Stimulated activated CD8-positive, alpha-beta memory T cell treated with anti-CD3 and anti-CD28 coated beads, Interleukin-12 subunit alpha, Interleukin-12 subunit beta, amount 100 ng/mL, for 24 hours (primary cell): Measurements from ENCODE around the gene MRC1.

Source experiments
- DNase-seq: peaks from one replicate; pipeline ENCODE4 v3.0.0-alpha.2; 2020; ENCODE audit errors: extremely low read depth

Gene MRC1

GRCh38 chr10:17808971-17809841, at the start of gene MRC1:
MRC1 (plus strand) TSS chr10:17809348; CDS start chr10:17809466, 118 bp downstream.
- DNase-seq, result no peak

GRCh38 chr10:17764142-17764541, 45.0 kb upstream of the MRC1 start:
- no peak for DNase-seq

DNA sequence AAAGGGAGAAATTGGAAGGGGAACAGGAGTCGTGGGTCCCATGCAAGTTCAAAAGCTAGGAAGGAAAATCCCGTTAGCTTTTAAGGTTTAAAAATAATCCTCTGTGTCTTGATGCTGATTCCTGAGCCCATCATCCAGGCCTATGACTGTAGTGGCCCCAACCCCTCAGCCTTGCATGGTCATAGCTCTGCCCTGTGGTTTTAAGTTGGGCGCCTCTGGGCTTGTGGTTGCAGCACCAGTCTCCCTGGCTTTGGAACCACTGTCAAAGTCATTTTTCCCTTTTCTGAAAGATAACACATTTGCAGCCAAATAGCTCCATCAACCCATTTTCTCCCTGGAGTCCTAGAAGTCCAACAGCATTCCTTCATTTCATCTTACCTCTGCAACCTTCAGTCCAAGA, 43.5 kb upstream of the MRC1 start:
- no peak for DNase-seq

DNA sequence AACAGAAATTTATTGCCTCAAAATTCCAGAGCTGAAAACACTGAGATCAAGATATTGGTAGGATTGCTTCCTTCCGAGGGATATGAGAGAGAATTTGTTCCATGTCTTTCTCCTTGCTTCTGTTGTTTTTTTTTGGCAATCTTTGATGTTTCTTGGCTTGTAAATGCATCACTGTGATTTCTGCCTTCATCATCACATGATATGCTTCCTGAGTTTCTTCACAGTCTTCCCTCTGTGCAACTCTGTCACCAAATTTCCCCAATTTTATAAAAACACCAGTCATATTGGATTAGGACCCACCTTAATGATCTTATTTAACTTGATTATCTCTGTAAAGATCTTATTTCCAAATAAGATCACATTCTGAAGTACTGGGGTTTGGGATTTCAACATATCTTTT, 42.4 kb upstream of the MRC1 start:
- DNase-seq, result no peak

DNA sequence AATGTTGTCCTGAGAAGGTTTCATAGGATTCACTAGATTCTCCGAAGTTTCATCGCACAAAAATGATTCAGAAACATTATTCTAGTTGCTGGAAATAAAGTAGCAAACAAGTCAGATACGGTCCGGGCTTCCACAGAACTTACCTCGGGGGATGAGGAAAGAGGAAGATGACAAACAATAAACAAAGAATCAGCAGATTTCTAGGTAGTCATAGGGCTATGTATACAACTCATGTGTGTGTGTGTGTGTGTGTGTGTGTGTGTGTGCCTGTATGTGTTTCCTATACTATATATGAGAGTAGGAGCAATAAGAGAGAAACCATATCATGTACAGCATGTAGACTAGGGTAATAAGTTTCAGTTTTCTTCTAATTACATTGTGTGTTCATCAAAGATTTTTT, 40.7 kb upstream of the MRC1 start:
- no peak for DNase-seq

- no peak for DNase-seq
These were observed 40.2 kb upstream of the MRC1 start for GRCh38 chr10:17768957-17769356.

GRCh38 chr10:17771017-17771416, 38.1 kb upstream of the MRC1 start:
- DNase-seq, result no peak

DNA sequence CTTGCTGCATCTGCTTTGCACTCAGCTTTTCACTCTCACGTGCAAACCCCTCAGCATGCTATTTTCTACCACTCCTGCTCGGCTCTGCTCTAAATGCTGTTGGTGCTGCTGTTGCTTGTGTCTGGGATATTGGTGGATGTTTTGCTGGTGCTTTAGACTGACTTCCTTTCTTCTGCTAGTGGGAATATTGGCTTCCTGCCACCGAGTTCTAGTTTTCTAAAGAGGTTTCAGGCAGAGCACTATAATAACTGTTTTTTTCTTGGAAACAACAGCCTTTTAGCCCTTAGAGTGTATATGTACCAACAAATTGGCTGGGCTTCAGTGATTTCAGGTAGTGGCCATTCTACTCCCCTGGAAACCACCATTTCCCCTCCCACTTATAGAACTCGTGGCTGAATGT, 29.4 kb upstream of the MRC1 start:
- no peak for DNase-seq

DNA sequence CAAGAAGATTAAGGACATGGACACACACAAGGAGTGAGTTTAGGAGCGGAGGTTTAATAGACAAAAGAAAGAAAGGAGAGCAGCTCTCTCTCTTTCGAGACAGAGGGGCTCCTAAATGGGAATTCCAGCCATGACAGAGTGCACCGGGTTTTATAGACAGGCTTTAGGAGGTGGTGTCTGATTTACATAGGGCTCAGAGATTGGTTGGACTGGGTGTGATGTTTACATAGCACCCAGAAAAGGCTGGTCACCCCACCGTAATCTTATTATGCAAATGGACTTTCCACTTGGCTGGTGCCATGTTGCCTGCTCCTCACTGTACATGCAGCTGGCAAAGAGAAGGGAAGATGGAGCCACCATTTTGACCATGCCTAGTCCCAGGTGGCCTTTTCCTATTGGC, 28.4 kb upstream of the MRC1 start:
- no peak for DNase-seq

DNA sequence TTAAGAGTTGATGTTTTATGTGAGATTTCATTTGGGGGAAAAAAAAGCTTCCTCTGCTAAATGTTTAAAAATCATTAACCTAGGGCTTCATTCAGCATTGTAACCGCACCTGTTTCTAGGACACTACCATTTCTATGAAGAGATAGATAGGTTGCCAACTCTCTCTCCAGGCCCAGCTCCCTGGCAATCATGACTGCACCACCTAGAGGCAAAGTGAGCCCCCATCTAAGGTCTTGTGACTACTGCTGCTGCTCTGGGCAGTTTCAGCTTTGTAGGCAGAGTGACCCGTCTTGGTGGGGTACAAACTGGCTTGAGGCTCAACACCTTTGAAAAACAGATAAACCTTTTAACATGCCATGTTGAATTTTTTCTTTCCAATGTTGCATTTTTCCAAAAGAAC, 27.3 kb upstream of the MRC1 start:
- no peak for DNase-seq

GRCh38 chr10:17782921-17783665, 26.1 kb upstream of the MRC1 start:
- DNase-seq, result no peak

DNA sequence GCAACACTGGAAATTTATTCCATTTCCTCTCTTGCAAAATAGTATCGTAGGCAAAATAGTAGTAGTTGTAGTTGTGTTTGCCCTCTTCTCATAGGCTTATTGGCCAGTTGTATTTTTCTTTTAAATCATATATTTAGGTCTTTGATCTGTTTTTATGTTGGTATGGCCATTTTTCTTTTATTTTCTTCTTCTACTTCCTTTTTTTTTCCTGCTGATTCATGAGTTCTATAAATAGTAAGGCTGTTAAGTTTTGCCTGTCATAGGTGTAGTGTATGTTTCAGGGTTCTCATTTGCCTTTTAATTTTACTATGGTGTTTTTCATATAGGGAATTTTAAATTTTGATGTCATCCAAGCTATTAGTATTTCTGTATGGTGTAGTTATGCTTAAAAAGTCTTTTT, 25.4 kb upstream of the MRC1 start:
- no peak for DNase-seq

- DNase-seq, result no peak
These were observed 24.5 kb upstream of the MRC1 start for GRCh38 chr10:17784688-17785087.

DNA sequence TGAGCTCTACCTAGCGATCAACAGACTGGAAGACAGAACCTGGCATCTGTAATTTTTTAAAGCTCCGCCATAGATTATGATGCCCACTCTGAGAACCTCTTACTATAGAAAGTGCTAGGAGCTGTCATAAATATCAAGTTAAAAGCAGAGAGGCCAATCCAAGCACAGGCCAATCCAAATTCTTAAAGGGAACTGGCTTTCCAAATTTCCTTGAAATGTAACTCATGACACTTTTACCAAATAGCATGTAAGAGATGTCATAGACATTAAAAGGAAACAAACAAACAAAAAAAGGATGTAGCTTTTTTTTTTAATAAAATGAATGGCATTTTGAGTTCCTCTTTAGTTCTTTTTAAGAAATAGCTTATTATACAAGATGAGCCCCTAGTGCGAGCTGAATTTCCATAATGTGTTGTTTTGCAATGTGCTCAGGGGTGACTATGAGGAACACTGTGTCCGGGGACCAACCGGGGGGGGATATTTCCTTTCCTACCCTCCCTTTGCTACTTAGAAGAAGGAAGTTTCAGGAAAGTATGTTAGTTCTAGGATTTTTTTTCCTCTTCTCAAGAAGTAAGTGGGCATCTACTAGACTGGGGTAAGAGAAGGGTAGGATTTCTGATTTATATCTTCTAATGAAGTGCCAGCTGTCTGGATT, 23.7 kb upstream of the MRC1 start:
- DNase-seq, result no peak

DNA sequence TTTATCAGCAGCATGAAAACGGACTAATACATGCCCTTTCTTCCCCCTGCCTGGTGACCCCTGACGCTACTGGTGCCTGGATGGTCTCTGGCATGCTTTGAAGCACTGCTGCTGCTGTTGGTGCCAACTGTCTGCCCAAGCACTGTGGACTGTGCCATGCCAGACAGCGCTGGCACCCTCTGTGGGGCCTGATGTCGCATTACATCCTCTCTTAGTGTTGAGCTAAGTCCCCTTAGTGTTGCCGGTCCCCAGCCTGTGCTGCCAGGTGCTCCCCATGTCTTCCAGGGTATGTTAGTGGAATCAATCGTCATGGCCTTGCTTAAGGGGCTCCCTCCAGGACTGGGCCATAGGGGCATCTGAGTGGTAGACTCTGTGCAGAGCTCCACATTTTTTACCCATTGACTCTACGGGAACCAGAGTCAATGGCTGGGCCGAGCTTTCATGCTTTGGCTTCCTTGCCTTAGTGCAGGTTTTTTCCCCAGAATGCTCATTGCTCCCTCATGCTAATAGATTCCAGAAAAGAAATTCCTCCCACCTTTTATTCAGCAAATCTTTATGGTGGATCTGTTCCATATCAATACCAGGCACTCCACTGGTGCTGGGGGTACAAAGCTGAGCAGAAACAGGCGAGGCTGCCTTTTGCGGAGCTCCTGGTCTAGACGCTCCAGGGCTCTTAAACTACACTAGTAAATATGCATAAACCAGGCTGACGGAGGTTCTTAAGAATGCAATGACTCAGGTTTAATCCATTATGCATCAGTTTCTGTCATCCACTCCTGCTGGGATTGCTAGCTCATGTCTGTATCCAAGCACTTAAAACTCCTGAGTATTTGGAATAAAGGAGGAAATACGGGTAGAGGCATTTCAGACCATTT, 21.8 kb upstream of the MRC1 start:
- DNase-seq, result no peak

DNA sequence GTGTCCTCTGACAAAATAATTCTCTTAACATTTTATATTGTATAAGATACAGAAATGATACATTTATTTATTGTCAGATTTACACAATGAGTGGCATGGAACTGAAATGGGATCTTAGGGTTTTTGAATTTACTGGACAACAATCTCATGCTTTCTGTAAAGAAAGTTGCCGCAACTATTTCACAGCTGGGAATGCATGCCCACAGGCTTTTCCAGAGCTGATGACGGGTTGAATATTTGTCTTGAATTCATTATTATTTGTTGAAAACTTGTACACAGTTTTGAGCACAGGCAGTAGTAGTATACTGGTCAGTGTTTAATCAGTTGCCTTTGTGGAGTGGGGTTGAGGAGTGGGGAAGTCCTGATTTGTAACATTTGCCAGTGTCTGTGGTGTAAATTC, 20.5 kb upstream of the MRC1 start:
- no peak for DNase-seq

- no peak for DNase-seq
These were observed 19.8 kb upstream of the MRC1 start for GRCh38 chr10:17789396-17789795.

GRCh38 chr10:17790651-17791050, 18.5 kb upstream of the MRC1 start:
- DNase-seq, result no peak

DNA sequence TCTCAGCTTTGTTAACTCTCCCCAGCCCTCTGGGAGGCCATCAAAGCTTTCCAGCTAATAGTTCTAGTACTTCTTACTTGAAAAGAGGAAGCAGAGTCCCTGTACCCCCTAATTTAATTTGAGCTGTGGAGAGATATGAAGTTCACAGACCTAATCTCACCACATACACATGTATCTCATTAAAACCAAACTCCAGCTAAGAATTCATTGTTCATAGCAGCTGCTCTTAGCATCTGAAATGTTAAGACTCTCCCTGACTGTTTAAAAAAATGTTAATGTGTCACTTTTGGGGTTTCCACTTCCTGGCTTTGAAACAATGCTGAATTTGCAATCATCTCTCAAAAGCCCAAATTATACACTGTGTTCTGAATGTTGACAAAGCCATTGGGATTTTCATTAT, 16.2 kb upstream of the MRC1 start:
- DNase-seq, result no peak

DNA sequence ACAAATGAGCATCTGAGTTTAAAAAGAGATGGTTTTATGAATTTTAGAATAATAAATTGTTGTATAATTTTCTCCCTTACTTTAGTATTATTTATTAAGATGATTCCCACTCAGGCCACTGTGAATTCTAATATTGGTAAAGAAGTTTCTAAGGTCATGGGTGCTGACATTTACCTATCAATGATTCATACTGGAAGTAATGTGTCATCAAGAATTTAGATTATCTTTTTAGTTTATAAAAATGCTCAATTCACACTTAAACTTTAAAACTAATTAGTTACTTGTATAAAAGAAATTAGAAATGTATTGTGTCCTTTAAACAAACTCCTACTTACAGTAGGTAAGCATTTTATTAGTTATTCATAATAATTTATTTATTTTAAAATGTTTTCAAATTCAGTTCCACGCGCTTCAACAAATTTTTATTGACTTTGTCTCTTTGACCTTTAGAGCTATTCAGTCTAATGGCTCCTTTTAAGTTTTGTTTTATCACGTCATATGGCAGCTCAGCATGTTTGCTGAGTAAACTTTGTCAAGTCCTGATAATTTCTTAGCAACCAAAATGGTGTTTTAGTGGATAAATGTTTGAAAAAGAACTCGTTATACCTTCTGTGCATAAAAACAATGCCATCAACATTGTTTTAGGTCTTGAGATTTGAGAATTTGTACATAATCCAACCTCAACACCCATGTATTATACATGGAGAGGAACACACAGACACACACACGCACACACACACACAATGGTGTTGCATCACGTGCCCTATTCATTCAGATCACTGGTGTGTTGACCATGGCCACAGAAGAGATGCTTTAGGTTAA, 15.1 kb upstream of the MRC1 start:
- DNase-seq, result no peak

DNA sequence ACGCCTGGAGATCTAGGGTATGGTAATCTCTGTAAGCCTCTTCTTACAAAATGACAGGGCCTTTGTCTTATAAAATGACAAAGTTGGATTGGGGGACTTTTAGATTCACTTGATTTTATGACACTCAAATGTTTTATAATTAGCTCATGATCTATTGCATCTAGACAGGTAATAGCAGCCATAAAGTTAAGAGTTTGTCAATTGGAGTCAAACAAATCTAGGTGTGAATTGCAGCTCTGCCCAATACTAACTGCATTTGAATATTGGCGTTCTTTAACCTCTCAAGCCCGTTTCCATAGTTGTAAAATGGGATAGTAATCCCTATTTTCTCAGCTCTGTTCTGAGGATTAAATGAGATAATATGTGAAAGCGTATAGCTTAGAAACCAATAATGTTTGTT, 14.1 kb upstream of the MRC1 start:
- no peak for DNase-seq
